Measurements from ENCODE around the gene HSPA5. TPM values are rescaled to one million over a fixed set of nuclear protein-coding genes. Genes with fewer than 3 reads are reported as not detected.
"Not testable (repeated sequence)": the region's sequence is repeated elsewhere in the genome, so short reads cannot be mapped to it uniquely, and the experiment has no call there.

Gene HSPA5
- 100 to 1,000 TPM; 359 to 421 (median 385) TPM for polyA plus RNA-seq (ENCODE audit: insufficient read length in 3 of 3)
- long read RNA-seq, donor 1, transcript HSPA5-201 (8 exons, 3,908 nt), result major isoform, 204 of 316 reads
- long read RNA-seq, donor 1, partial matches to known transcripts, result 112 of 316 reads
- long read RNA-seq, donor 1, other reads (novel, unspliced or antisense), result 0 of 316 reads
- long read RNA-seq, donor 2, transcript HSPA5-201 (8 exons, 3,908 nt), result major isoform, 244 of 381 reads
- long read RNA-seq, donor 2, partial matches to known transcripts, result 137 of 381 reads
- long read RNA-seq, donor 2, other reads (novel, unspliced or antisense), result 0 of 381 reads
- long read RNA-seq, donor 3, transcript HSPA5-201 (8 exons, 3,908 nt), result major isoform, 161 of 323 reads
- long read RNA-seq, donor 3, partial matches to known transcripts, result 162 of 323 reads
- long read RNA-seq, donor 3, other reads (novel, unspliced or antisense), result 0 of 323 reads
- long read RNA-seq, donor 4, transcript HSPA5-201 (8 exons, 3,908 nt), result major isoform, 177 of 855 reads
- long read RNA-seq, donor 4, partial matches to known transcripts, result 678 of 855 reads
- long read RNA-seq, donor 4, other reads (novel, unspliced or antisense), result 0 of 855 reads
- long read RNA-seq, donor 5, transcript HSPA5-201 (8 exons, 3,908 nt), result major isoform, 117 of 178 reads
- long read RNA-seq, donor 5, partial matches to known transcripts, result 61 of 178 reads
- long read RNA-seq, donor 5, other reads (novel, unspliced or antisense), result 0 of 178 reads
- long read RNA-seq, donor 6, transcript HSPA5-201 (8 exons, 3,908 nt), result major isoform, 199 of 307 reads
- long read RNA-seq, donor 6, partial matches to known transcripts, result 108 of 307 reads
- long read RNA-seq, donor 6, other reads (novel, unspliced or antisense), result 0 of 307 reads
- long read RNA-seq, donor 7, transcript HSPA5-201 (8 exons, 3,908 nt), result major isoform, 188 of 381 reads
- long read RNA-seq, donor 7, partial matches to known transcripts, result 193 of 381 reads
- long read RNA-seq, donor 7, other reads (novel, unspliced or antisense), result 0 of 381 reads
- long read RNA-seq, donor 8, transcript HSPA5-201 (8 exons, 3,908 nt), result major isoform, 69 of 127 reads
- long read RNA-seq, donor 8, partial matches to known transcripts, result 58 of 127 reads
- long read RNA-seq, donor 8, other reads (novel, unspliced or antisense), result 0 of 127 reads
- long read RNA-seq, donor 9, transcript HSPA5-201 (8 exons, 3,908 nt), result major isoform, 190 of 346 reads
- long read RNA-seq, donor 9, partial matches to known transcripts, result 156 of 346 reads
- long read RNA-seq, donor 9, other reads (novel, unspliced or antisense), result 0 of 346 reads
- long read RNA-seq, donor 10, transcript HSPA5-201 (8 exons, 3,908 nt), result major isoform, 121 of 278 reads
- long read RNA-seq, donor 10, partial matches to known transcripts, result 157 of 278 reads
- long read RNA-seq, donor 10, other reads (novel, unspliced or antisense), result 0 of 278 reads
- long read RNA-seq, donor 11, transcript HSPA5-201 (8 exons, 3,908 nt), result major isoform, 132 of 198 reads
- long read RNA-seq, donor 11, partial matches to known transcripts, result 66 of 198 reads
- long read RNA-seq, donor 11, other reads (novel, unspliced or antisense), result 0 of 198 reads
- long read RNA-seq, donor 12, transcript HSPA5-201 (8 exons, 3,908 nt), result major isoform, 236 of 385 reads
- long read RNA-seq, donor 12, partial matches to known transcripts, result 149 of 385 reads
- long read RNA-seq, donor 12, other reads (novel, unspliced or antisense), result 0 of 385 reads
- long read RNA-seq, donor 13, transcript HSPA5-201 (8 exons, 3,908 nt), result major isoform, 84 of 196 reads
- long read RNA-seq, donor 13, partial matches to known transcripts, result 112 of 196 reads
- long read RNA-seq, donor 13, other reads (novel, unspliced or antisense), result 0 of 196 reads
- long read RNA-seq, donor 14, result 0 reads
- long read RNA-seq, donor 15, transcript HSPA5-201 (8 exons, 3,908 nt), result major isoform, 326 of 498 reads
- long read RNA-seq, donor 15, partial matches to known transcripts, result 172 of 498 reads
- long read RNA-seq, donor 15, other reads (novel, unspliced or antisense), result 0 of 498 reads
- long read RNA-seq, donor 16, transcript HSPA5-201 (8 exons, 3,908 nt), result major isoform, 180 of 374 reads
- long read RNA-seq, donor 16, partial matches to known transcripts, result 194 of 374 reads
- long read RNA-seq, donor 16, other reads (novel, unspliced or antisense), result 0 of 374 reads

GRCh38 chr9:125241000-125241862 lies at the start of gene HSPA5:
Gene HSPA5 (minus strand): TSS chr9:125241343. CDS start chr9:125241126, 217 bp downstream.
- DNase-seq, result peak; percentile 99

- DNase-seq, result not testable (repeated sequence)
These were observed 45.8 kb upstream of the HSPA5 start for GRCh38 chr9:125286935-125287433.

GRCh38 chr9:125284855-125285254 lies 43.7 kb upstream of the HSPA5 start:
- DNase-seq, result no peak

DNA sequence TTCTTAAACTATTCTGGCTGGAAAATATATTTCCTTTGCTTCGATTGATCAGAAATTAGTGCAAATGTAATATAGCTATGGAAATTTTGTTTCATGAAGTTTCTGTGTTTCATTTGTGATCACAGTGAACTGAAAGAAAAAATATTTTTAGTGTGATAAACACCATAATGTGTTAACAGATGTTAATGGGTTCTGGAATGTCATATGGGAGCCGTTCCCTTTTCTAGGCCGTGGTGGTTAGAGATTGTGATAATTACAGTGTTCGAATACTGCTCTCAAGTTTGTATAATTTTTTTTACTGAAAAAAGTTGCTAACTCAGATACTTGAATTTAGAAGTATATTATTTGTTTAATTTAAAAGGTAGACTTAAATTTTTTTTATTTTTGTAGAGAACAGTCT lies 39.8 kb upstream of the HSPA5 start:
- no peak for DNase-seq

DNA sequence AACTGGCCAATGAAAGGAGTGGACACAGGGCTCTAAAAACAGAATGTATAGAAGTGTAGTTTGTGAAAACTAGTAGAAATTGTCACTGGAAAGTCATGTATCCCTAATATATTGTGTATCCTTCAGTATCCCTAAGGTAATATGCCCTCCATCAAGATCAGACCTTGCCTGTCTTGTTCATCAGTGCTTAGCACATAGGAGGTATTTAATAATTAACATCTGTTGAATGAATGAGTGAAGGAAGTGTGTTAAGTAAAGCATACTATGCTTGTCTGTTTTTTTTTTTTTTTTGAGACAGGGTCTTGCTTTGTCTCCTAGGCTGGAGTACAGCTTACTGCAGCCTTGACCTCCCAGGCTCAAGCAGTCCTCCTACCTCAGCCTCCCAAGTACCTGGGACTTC lies 36.3 kb upstream of the HSPA5 start:
- DNase-seq, result no peak

GRCh38 chr9:125276771-125277170 lies 35.6 kb upstream of the HSPA5 start:
- DNase-seq, result no peak

DNA sequence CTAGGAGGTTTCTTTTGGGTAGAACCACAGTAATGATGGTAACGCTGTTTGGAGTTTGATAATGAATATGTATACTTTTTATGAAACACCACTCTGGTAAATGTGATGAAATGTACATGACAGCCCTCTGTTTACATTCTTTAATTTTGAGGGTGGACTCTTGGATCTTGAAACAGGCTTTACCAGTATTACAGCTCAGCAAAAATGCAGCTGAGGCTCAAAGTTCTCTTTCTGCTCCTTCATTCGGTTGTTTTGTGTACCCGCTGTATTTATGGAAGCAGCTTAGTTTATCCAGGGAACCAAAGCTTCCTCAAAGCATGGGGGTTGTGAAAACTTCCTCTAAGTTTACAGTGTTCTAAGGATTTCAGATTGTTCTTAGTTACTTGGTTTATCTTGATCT lies 31.6 kb upstream of the HSPA5 start:
- DNase-seq, result no peak

DNA sequence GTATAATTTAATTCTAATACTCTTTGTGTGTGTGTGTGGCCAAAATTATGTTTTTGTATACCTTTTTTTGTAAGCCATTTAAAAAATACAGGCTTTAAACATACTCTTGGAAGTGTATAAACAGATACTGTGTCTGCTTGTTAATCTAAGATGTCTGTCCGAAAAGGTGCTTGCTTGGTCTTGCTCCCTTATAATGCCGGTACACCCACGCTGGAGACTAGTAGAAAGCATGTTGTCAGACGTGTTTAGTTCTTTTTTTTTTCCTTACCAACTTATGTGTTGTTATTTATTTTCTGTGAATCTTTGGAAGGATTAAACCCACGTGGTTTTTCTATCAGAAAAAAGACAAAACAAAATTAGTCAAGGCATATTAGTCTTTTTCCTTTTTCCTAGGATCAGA lies 29.9 kb upstream of the HSPA5 start:
- no peak for DNase-seq

- no peak for DNase-seq
These were observed 27.9 kb upstream of the HSPA5 start for GRCh38 chr9:125269014-125269397.

GRCh38 chr9:125268394-125269013 lies 27.4 kb upstream of the HSPA5 start:
- DNase-seq, result no peak

DNA sequence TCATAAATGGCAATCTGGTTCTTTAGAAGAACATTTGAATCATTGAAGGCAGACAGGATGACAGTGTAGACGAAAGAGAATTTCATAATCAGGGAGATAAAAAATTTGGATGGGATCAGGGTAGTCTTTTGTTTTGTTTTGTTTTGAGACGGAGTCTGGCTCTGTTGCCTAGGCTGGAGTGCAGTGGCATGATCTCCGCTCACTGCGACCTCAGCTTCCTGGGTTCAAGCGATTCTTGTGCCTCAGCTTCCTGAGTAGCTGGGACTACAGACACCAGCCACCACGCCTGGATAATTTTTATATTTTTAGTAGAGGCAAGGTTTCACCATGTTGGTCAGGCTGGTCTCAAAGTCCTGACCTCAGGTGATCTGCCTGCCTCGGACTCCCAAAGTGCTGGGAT lies 22.9 kb upstream of the HSPA5 start:
- not testable (repeated sequence) for DNase-seq

DNA sequence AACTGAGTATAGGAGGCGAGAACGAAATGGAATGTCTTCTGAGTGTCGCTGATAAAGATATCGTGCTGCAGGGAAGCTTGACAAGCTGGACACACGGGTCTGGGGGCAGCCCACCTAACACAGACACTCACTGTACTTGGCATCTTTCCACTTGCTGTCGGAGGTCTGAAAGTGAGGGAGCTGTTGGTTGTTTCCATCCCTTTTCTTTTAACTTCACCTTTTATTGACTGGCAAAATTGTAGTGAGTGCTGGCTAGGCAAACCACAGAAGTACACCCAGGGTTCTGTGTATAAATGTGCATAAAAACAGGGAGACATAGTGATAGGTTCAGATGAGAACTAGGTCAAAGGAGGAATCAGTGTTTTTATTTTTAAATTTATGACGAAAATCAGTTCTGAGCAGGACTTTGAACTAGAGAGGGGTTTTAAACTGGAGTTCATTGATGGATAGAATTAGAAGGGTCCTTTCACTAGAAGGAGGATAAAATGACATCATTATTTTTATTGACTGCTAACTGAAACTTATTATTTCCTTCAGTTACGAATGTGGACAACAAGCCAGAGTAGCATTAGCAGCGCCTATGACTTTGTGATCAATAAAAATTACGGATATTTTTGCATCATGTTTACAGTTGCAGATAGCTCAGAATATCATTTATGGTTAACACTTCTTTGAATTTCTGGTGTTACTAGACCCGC lies 21.3 kb upstream of the HSPA5 start:
- DNase-seq, result peak; percentile 24

GRCh38 chr9:125261501-125262293 lies 20.6 kb upstream of the HSPA5 start, which contains the start of gene GAPVD1:
Gene GAPVD1 (plus strand): TSS chr9:125261826. CDS start chr9:125298922, 37,096 bp downstream.
- DNase-seq, result peak; percentile 91

GRCh38 chr9:125260561-125260960 lies 19.4 kb upstream of the HSPA5 start:
- DNase-seq, result no peak

DNA sequence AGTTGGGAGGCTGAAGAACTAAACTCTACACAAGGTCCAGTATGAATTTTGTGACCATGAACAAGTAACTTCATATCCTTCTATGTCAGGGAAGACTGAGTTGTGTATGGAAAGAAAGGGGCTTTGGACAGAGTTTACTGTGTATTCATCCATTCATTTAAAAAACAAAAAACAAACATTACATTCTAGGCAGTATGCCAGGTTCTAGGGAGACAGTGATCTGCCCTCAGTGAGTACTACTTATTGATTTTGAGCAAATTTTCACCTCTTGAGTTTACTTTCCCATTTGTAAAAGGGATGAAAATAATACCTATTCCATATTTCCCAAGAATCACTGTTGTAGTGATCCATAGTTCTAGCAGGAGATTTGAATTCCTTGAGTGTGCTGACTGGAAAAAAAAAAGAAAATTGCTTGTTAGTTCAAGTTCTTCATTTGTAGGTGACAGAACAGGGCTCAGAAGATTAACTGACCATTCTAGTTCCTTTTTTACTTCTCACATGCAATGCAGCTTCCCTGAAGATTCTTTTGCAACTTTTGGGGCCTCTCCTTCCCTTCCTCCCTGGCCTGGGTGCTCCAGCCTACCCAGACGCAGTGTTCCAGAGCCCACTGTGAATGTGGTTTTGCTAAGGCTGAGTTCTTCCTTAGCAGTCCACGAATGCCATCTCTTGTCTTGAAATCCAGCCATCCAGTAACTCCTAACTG lies 17.8 kb upstream of the HSPA5 start:
- DNase-seq, result no peak
